GM06990 (cell line): Measurements from ENCODE around the gene IFT25.

Experiments
- DNase-seq: peaks from one replicate; pipeline ENCODE4 v3.0.0-alpha.2; 2011; ENCODE audit not compliant: insufficient read length; ENCODE audit errors: extremely low read depth
- H3K27me3 ChIP-seq: replicated peaks from 2 replicates; pipeline ENCODE4 v1.6.0; 2011; ENCODE audit warnings: low read length; ENCODE audit not compliant: control insufficient read depth, insufficient read depth
- H3K36me3 ChIP-seq: 2 replicates; pipeline ENCODE4 v1.5.1; 2011; ENCODE audit warnings: low read length; ENCODE audit not compliant: control insufficient read depth, insufficient read depth
- H3K4me3 ChIP-seq: replicated peaks from 2 replicates; pipeline ENCODE4 v1.5.1; 2011; ENCODE audit warnings: low read depth, mild to moderate bottlenecking, control low read depth, low read length
- CTCF ChIP-seq: IDR thresholded peaks from 2 replicates; pipeline ENCODE4 v1.5.1; 2011; ENCODE audit warnings: low read length, control low read depth, mild to moderate bottlenecking, inconsistent platforms; ENCODE audit not compliant: insufficient read depth, poor library complexity, severe bottlenecking

IFT25 gene

GRCh38 chr1:53871773-53872484 is 73.6 kb downstream of the IFT25 start:
- peaks cover 9% of the 10 kb centered on the region for H3K36me3 ChIP-seq
- no peak for TF ChIP-seq CTCF
- no peak overlapping the region for H3K4me3 ChIP-seq
- no peak for DNase-seq
- no peaks in the 10 kb centered on the region for H3K27me3 ChIP-seq
